ENCODE measurements around the gene TAGLN. TPM values are rescaled to one million over a fixed set of nuclear protein-coding genes. Genes with fewer than 3 reads are reported as not detected.

TAGLN gene
- total and polyA plus RNA-seq, 9 donors = 95.4 to 140 (median 113) TPM

- Histone ChIP-seq H3K27ac (ENCODE audit: low read length) (no peak overlapping the region), H3K4me3 (ENCODE audit: low read length) (no peak overlapping the region), H3K36me3 (ENCODE audit: control insufficient read depth, insufficient read depth, low read length) (peaks cover 28% of the 10 kb centered on the region), H3K9me3 (replicated peaks; ENCODE audit: control insufficient read depth, low read depth, low read length) (no peaks in the 10 kb centered on the region), H3K4me1 (ENCODE audit: control insufficient read depth, insufficient read depth, low read length) (no peaks in the 10 kb centered on the region), H3K27me3 (ENCODE audit: control insufficient read depth, insufficient read depth, low read length) (no peaks in the 10 kb centered on the region)
- DNase-seq = no peak
- WGBS (ENCODE audit: insufficient coverage) = 67% methylated on average over 2 of the region's 3 CpGs
Observed at GRCh38 chr11:117255966-117256365, 56.8 kb downstream of the TAGLN start.

- no CpG with 5 or more reads among the region's 2 CpGs for WGBS (ENCODE audit: insufficient coverage)
- Histone ChIP-seq H3K36me3 (ENCODE audit: control insufficient read depth, insufficient read depth, low read length) (peaks cover 28% of the 10 kb centered on the region), H3K9me3 (replicated peaks; ENCODE audit: control insufficient read depth, low read depth, low read length) (no peaks in the 10 kb centered on the region), H3K27me3 (ENCODE audit: control insufficient read depth, insufficient read depth, low read length) (no peaks in the 10 kb centered on the region), H3K27ac (ENCODE audit: low read length) (no peak overlapping the region), H3K4me1 (ENCODE audit: control insufficient read depth, insufficient read depth, low read length) (no peaks in the 10 kb centered on the region), H3K4me3 (ENCODE audit: low read length) (no peak overlapping the region)
- DNase-seq = no peak
Observed at GRCh38 chr11:117256573-117256972, 57.4 kb downstream of the TAGLN start.

Other genes with a start within 250 kb of the TAGLN start
- 20.0 TPM for gene SIK3, start 100.9 kb upstream of the TAGLN start, total RNA-seq
- 10 to 100 TPM; 24.3 to 35.0 (median 30.2) TPM for gene SIK3, start 100.9 kb upstream of the TAGLN start, polyA plus RNA-seq (ENCODE audit: insufficient read depth in 1 of 8, insufficient read length in 8 of 8, low replicate concordance in 1 of 8)
- 59.8 TPM for gene PAFAH1B2, start 55.1 kb upstream of the TAGLN start, total RNA-seq
- 10 to 100 TPM; 33.2 to 57.2 (median 48.5) TPM for gene PAFAH1B2, start 55.1 kb upstream of the TAGLN start, polyA plus RNA-seq (ENCODE audit: insufficient read depth in 1 of 8, insufficient read length in 8 of 8, low replicate concordance in 1 of 8)
- gene SIDT2, start 20.6 kb upstream of the TAGLN start, total RNA-seq = 14.8 TPM
- gene SIDT2, start 20.6 kb upstream of the TAGLN start, polyA plus RNA-seq (ENCODE audit: insufficient read depth in 1 of 8, insufficient read length in 8 of 8, low replicate concordance in 1 of 8) = 10 to 100 TPM; 19.9 to 39.3 (median 30.4) TPM
- gene PCSK7, start 32.7 kb downstream of the TAGLN start, total RNA-seq = 19.2 TPM
- 10 to 100 TPM; 21.1 to 33.7 (median 23.3) TPM for gene PCSK7, start 32.7 kb downstream of the TAGLN start, polyA plus RNA-seq (ENCODE audit: insufficient read depth in 1 of 8, insufficient read length in 8 of 8, low replicate concordance in 1 of 8)
- 11.0 TPM for gene RNF214, start 33.3 kb downstream of the TAGLN start, total RNA-seq
- 10 to 100 TPM; 14.4 to 19.4 (median 17.5) TPM for gene RNF214, start 33.3 kb downstream of the TAGLN start, polyA plus RNA-seq (ENCODE audit: insufficient read depth in 1 of 8, insufficient read length in 8 of 8, low replicate concordance in 1 of 8)
- 5.9 TPM for gene BACE1-AS, start 92.0 kb downstream of the TAGLN start, total RNA-seq
- 10 to 100 TPM in 5 of 8 donors, 1 to 10 TPM in 3; 7.8 to 14.7 (median 12.1) TPM for gene BACE1-AS, start 92.0 kb downstream of the TAGLN start, polyA plus RNA-seq (ENCODE audit: insufficient read depth in 1 of 8, insufficient read length in 8 of 8, low replicate concordance in 1 of 8)
- gene BACE1, start 116.9 kb downstream of the TAGLN start, total RNA-seq = 16.6 TPM
- 10 to 100 TPM; 30.1 to 40.8 (median 36.7) TPM for gene BACE1, start 116.9 kb downstream of the TAGLN start, polyA plus RNA-seq (ENCODE audit: insufficient read depth in 1 of 8, insufficient read length in 8 of 8, low replicate concordance in 1 of 8)
- gene CEP164, start 128.5 kb downstream of the TAGLN start, total RNA-seq = 17.3 TPM
- gene CEP164, start 128.5 kb downstream of the TAGLN start, polyA plus RNA-seq (ENCODE audit: insufficient read depth in 1 of 8, insufficient read length in 8 of 8, low replicate concordance in 1 of 8) = 10 to 100 TPM; 10.4 to 17.2 (median 14.5) TPM